Brain microvascular endothelial cell (primary cell): ENCODE results near the gene HOMER3.

Experiments used
- DNase-seq: peaks from one replicate; pipeline ENCODE4 v3.0.0-alpha.2; 2020
- H3K27ac ChIP-seq: fragments of 250-450 bp; sonication (Bioruptor Pico); 2 replicates; pipeline ENCODE4 v1.5.1; 2020; ENCODE audit warnings: mild to moderate bottlenecking, moderate library complexity
- H3K27me3 ChIP-seq: fragments of 250-450 bp; sonication (Bioruptor Pico); replicated peaks from 2 replicates; pipeline ENCODE4 v1.5.1; 2020; ENCODE audit warnings: mild to moderate bottlenecking
- H3K36me3 ChIP-seq: fragments of 250-450 bp; sonication (Bioruptor Pico); replicated peaks from 2 replicates; pipeline ENCODE4 v1.5.1; 2020; ENCODE audit warnings: mild to moderate bottlenecking
- H3K4me3 ChIP-seq: 2 replicates; pipeline ENCODE4 v1.5.1; 2011; ENCODE audit warnings: low read depth, mild to moderate bottlenecking, control low read depth, low read length, moderate library complexity
- CTCF ChIP-seq: IDR thresholded peaks from 2 replicates; pipeline ENCODE4 v1.5.1; 2011; ENCODE audit warnings: low read depth, mild to moderate bottlenecking, moderate library complexity, low read length, control low read depth, inconsistent platforms; ENCODE audit errors: missing control alignments
- in situ Hi-C: cut with HindIII; loops from 2 replicates; pipeline ENCODE4 v1.10.0; 2017; ENCODE audit warnings: low sequenced_read_pairs, low pct_ligation_motif_present

HOMER3 gene

DNA sequence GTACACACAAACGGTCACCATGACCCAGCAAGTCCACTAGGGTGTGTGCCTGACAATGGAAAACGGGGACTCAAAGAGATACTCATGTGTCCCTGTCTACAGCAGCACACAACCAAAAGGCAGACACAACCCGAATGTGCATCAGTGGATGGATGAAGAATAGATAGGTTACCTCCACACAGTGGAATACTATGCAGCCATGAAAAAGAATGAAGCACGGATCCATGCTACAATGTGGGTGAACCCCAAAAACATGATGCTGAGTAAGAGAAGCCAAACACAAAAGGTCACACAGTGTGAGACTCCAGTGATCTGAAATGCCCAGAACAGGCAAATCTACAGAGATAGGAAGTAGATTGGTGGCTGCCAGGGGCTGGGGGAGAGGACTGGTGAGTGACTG lies 54.0 kb downstream of the HOMER3 start:
- Histone ChIP-seq H3K27ac (no peak overlapping the region), H3K27me3 (no peaks in the 10 kb centered on the region), H3K36me3 (no peaks in the 10 kb centered on the region), H3K4me3 (no peak overlapping the region)
- no peak for DNase-seq
- TF ChIP-seq CTCF = no peak
- in situ Hi-C loops = no loop called here

GRCh38 chr19:18883526-18884304 lies 57.3 kb downstream of the HOMER3 start:
- DNase-seq = no peak
- no peaks in the 10 kb centered on the region for H3K36me3 ChIP-seq
- no peak for TF ChIP-seq CTCF
- in situ Hi-C loops = no loop called here
- no peak overlapping the region for H3K4me3 ChIP-seq
- H3K27ac ChIP-seq = no peak overlapping the region
- no peaks in the 10 kb centered on the region for H3K27me3 ChIP-seq

- H3K27ac ChIP-seq = no peak overlapping the region
- no peak for DNase-seq
- TF ChIP-seq CTCF = no peak
- H3K27me3 ChIP-seq = no peaks in the 10 kb centered on the region
- no peaks in the 10 kb centered on the region for H3K36me3 ChIP-seq
- H3K4me3 ChIP-seq = no peak overlapping the region
- in situ Hi-C loops = no loop called here
Observed at GRCh38 chr19:18881491-18881890, 59.5 kb downstream of the HOMER3 start.

- DNase-seq = no peak
- TF ChIP-seq CTCF = no peak
- no peaks in the 10 kb centered on the region for H3K36me3 ChIP-seq
- H3K4me3 ChIP-seq = no peak overlapping the region
- H3K27ac ChIP-seq = no peak overlapping the region
- in situ Hi-C loops = no loop called here
- H3K27me3 ChIP-seq = no peaks in the 10 kb centered on the region
Observed at GRCh38 chr19:18879579-18880373, 61.2 kb downstream of the HOMER3 start.
